K562 (cell line): ENCODE results near the gene RAB31. TPM values are rescaled to one million over a fixed set of nuclear protein-coding genes. Genes with fewer than 3 reads are reported as not detected.

Experiments
- ARID3B ChIP-seq: fragments of 250-450 bp; sonication (Bioruptor Pico); IDR thresholded peaks from 2 replicates; pipeline ENCODE4 v1.4.0; 2020; ENCODE audit warnings: borderline replicate concordance
- ATF1 ChIP-seq, 2 experiments: fragments of 450-650 bp in 1 of 2; IDR thresholded peaks; 2 replicates each; pipeline ENCODE4 v1.6.1; 2016; ENCODE audit warnings: missing compliant biosample characterization in 1 of 2, missing genetic modification characterization in 1 of 2
- HINFP ChIP-seq: fragments of 450-650 bp; conservative IDR thresholded peaks from 2 replicates; pipeline ENCODE4 v1.6.1; 2016; ENCODE audit warnings: missing genetic modification characterization, low read depth, mild to moderate bottlenecking, control low read depth, missing compliant biosample characterization
- HMG20A ChIP-seq: fragments of 450-650 bp; formaldehyde crosslinking; conservative IDR thresholded peaks from 2 replicates; pipeline ENCODE4 v1.4.0; 2020; ENCODE audit warnings: mild to moderate bottlenecking, mixed read lengths
- HNRNPLL ChIP-seq: fragments of 200-400 bp; formaldehyde crosslinking; IDR thresholded peaks from 2 replicates; pipeline ENCODE4 v1.6.1; 2017; ENCODE audit warnings: low read length, low read depth, mild to moderate bottlenecking; ENCODE audit not compliant: poor library complexity, severe bottlenecking
- MTA3 ChIP-seq: fragments of 450-650 bp; formaldehyde crosslinking; IDR thresholded peaks from 2 replicates; pipeline ENCODE4 v1.6.1; 2017; ENCODE audit warnings: mild to moderate bottlenecking, borderline replicate concordance
- MYC ChIP-seq, 2 experiments: fragments of 250-450 bp in 1 of 2; sonication (Bioruptor Pico) in 1 of 2; IDR thresholded peaks; 2 replicates each; pipeline versions ENCODE4 v1.5.1 to v1.6.1; 2012 to 2021; ENCODE audit warnings: low read depth in 2 of 2, borderline replicate concordance in 1 of 2, improper control_type of control experiment in 1 of 2, low read length in 1 of 2, mild to moderate bottlenecking in 1 of 2, moderate library complexity in 1 of 2
- ZNF41 ChIP-seq: fragments of 250-450 bp; sonication (Bioruptor Pico); conservative IDR thresholded peaks from 2 replicates; pipeline ENCODE4 v1.4.0; 2020; ENCODE audit warnings: mild to moderate bottlenecking
- ZNF561 ChIP-seq: fragments of 450-650 bp; formaldehyde crosslinking; conservative IDR thresholded peaks from 2 replicates; pipeline ENCODE4 v1.4.0; 2020; ENCODE audit warnings: mild to moderate bottlenecking, moderate library complexity
- ZNF699 ChIP-seq: fragments of 250-450 bp; sonication (Bioruptor Pico); IDR thresholded peaks from 2 replicates; pipeline ENCODE4 v1.8.0; 2021; ENCODE audit warnings: mild to moderate bottlenecking, moderate library complexity; ENCODE audit not compliant: insufficient replicate concordance
- polyA plus RNA-seq, 8 experiments: library from polyadenylated mRNA; depleted of rRNA in 4 of 8; stranded (reverse) in 5 of 8; unstranded in 3 of 8; fragments of >200 nt; fragmentation: Nextera tagmentation in 2 of 8; fragmentation: Illumina TruSeq in 1 of 8; extraction: Ambion mirVana in 2 of 8; extraction: Trizol in 1 of 8; gene quantifications; 2 replicates each; pipeline versions ENCODE4 v1.2.1 to v1.2.3, GENCODE V29; 2011 to 2014; ENCODE audit warnings: inconsistent platforms in 1 of 8, missing spikeins in 1 of 8
- total RNA-seq, 7 experiments: library from RNA; depleted of rRNA in 6 of 7; stranded (reverse); fragments of >200 nt in 6 of 7; fragmentation: Illumina TruSeq in 2 of 7; extraction: Trizol in 2 of 7; gene quantifications; 2 replicates each; pipeline versions ENCODE4 v1.2.1 to v1.2.3, GENCODE V29; 2011 to 2021; ENCODE audit warnings: low replicate concordance in 1 of 7
- TF ChIP-seq, protein P1 (sequence below): fragments of 250-450 bp; sonication (Bioruptor Pico); IDR thresholded peaks from 2 replicates; pipeline ENCODE4 v1.4.0; 2020; ENCODE audit warnings: mild to moderate bottlenecking, moderate library complexity
- TF ChIP-seq, protein P2 (sequence below): fragments of 250-450 bp; sonication (Bioruptor Pico); IDR thresholded peaks from 2 replicates; pipeline ENCODE4 v1.5.0; 2022; ENCODE audit warnings: mild to moderate bottlenecking
- TF ChIP-seq, protein P3 (sequence below): sonication (generic); formaldehyde crosslinking; IDR thresholded peaks from 2 replicates; pipeline ENCODE4 v1.8.0; 2022; ENCODE audit warnings: mild to moderate bottlenecking, missing genetic modification reagents, borderline replicate concordance

RAB31 gene
- total and polyA plus RNA-seq, 9 of the 15 experiments (the other 6 are each of a cell fraction or from before 2014, with no cell fraction given) = 20.7 to 70.4 (median 41.3) TPM

- TF ChIP-seq, protein P1, sequence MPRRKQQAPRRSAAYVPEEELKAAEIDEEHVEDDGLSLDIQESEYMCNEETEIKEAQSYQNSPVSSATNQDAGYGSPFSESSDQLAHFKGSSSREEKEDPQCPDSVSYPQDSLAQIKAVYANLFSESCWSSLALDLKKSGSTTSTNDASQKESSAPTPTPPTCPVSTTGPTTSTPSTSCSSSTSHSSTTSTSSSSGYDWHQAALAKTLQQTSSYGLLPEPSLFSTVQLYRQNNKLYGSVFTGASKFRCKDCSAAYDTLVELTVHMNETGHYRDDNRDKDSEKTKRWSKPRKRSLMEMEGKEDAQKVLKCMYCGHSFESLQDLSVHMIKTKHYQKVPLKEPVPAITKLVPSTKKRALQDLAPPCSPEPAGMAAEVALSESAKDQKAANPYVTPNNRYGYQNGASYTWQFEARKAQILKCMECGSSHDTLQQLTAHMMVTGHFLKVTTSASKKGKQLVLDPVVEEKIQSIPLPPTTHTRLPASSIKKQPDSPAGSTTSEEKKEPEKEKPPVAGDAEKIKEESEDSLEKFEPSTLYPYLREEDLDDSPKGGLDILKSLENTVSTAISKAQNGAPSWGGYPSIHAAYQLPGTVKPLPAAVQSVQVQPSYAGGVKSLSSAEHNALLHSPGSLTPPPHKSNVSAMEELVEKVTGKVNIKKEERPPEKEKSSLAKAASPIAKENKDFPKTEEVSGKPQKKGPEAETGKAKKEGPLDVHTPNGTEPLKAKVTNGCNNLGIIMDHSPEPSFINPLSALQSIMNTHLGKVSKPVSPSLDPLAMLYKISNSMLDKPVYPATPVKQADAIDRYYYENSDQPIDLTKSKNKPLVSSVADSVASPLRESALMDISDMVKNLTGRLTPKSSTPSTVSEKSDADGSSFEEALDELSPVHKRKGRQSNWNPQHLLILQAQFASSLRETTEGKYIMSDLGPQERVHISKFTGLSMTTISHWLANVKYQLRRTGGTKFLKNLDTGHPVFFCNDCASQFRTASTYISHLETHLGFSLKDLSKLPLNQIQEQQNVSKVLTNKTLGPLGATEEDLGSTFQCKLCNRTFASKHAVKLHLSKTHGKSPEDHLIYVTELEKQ (CRISPR knock-in tag) = no peak
- no peak for TF ChIP-seq ZNF41
- no peak for TF ChIP-seq ARID3B (CRISPR knock-in tag)
- TF ChIP-seq ZNF561 (CRISPR knock-in tag) = no peak
- no peak for TF ChIP-seq MYC (IDR thresholded peaks at IDR 0.05; ENCODE audit: low read depth, low read length)
- no peak for TF ChIP-seq MYC (CRISPR knock-in tag; IDR thresholded peaks at IDR 0.05; ENCODE audit: borderline replicate concordance, low read depth)
- no peak for TF ChIP-seq MTA3
- TF ChIP-seq, protein P2, sequence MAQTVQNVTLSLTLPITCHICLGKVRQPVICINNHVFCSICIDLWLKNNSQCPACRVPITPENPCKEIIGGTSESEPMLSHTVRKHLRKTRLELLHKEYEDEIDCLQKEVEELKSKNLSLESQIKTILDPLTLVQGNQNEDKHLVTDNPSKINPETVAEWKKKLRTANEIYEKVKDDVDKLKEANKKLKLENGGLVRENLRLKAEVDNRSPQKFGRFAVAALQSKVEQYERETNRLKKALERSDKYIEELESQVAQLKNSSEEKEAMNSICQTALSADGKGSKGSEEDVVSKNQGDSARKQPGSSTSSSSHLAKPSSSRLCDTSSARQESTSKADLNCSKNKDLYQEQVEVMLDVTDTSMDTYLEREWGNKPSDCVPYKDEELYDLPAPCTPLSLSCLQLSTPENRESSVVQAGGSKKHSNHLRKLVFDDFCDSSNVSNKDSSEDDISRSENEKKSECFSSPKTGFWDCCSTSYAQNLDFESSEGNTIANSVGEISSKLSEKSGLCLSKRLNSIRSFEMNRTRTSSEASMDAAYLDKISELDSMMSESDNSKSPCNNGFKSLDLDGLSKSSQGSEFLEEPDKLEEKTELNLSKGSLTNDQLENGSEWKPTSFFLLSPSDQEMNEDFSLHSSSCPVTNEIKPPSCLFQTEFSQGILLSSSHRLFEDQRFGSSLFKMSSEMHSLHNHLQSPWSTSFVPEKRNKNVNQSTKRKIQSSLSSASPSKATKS (CRISPR knock-in tag) = no peak
- TF ChIP-seq HINFP (tag) = no peak
- no peak for TF ChIP-seq ATF1 (CRISPR knock-in tag; IDR thresholded peaks at IDR 0.05)
- no peak for TF ChIP-seq ATF1 (tag; IDR thresholded peaks at IDR 0.05)
- TF ChIP-seq, protein P3, sequence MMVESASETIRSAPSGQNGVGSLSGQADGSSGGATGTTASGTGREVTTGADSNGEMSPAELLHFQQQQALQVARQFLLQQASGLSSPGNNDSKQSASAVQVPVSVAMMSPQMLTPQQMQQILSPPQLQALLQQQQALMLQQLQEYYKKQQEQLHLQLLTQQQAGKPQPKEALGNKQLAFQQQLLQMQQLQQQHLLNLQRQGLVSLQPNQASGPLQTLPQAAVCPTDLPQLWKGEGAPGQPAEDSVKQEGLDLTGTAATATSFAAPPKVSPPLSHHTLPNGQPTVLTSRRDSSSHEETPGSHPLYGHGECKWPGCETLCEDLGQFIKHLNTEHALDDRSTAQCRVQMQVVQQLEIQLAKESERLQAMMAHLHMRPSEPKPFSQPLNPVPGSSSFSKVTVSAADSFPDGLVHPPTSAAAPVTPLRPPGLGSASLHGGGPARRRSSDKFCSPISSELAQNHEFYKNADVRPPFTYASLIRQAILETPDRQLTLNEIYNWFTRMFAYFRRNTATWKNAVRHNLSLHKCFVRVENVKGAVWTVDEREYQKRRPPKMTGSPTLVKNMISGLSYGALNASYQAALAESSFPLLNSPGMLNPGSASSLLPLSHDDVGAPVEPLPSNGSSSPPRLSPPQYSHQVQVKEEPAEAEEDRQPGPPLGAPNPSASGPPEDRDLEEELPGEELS (CRISPR knock-in tag) = 0 out of 2 replicates have a peak, but pooled peaks have one; percentile 58
- no peak for TF ChIP-seq HMG20A (CRISPR knock-in tag)
- no peak for TF ChIP-seq HNRNPLL
- no peak for TF ChIP-seq ZNF699 (CRISPR knock-in tag)
Observed at GRCh38 chr18:9823805-9824473, 115.8 kb downstream of the RAB31 start (continued).
